Panc1 (cell line): ENCODE data around the gene ZFHX3.

Experiments used
- POLR2AphosphoS5 ChIP-seq: IDR thresholded peaks from 2 replicates; pipeline ENCODE4 v1.6.1; 2012; ENCODE audit warnings: mild to moderate bottlenecking, low read depth, low read length, moderate library complexity
- REST ChIP-seq, 2 experiments: IDR thresholded peaks; 2 replicates each; pipeline ENCODE4 v1.6.1; 2011 to 2012; ENCODE audit warnings: low read depth in 2 of 2, control low read depth in 1 of 2, low read length in 1 of 2, mild to moderate bottlenecking in 1 of 2, moderate library complexity in 1 of 2; ENCODE audit not compliant: insufficient read depth in 1 of 2
- SIN3A ChIP-seq: IDR thresholded peaks from 2 replicates; pipeline ENCODE4 v1.6.1; 2012; ENCODE audit warnings: low read depth, mild to moderate bottlenecking, low read length, moderate library complexity, borderline replicate concordance; ENCODE audit not compliant: insufficient read depth
- TCF7L2 ChIP-seq: IDR thresholded peaks from 2 replicates; pipeline ENCODE4 v1.6.1; 2011; ENCODE audit warnings: mild to moderate bottlenecking, low read depth, low read length, inconsistent platforms
- TF ChIP-seq, protein P1 (sequence below): fragments of 450-650 bp; IDR thresholded peaks from 2 replicates; pipeline ENCODE4 v1.5.1; 2017; ENCODE audit warnings: mild to moderate bottlenecking

- TF ChIP-seq, protein P1, sequence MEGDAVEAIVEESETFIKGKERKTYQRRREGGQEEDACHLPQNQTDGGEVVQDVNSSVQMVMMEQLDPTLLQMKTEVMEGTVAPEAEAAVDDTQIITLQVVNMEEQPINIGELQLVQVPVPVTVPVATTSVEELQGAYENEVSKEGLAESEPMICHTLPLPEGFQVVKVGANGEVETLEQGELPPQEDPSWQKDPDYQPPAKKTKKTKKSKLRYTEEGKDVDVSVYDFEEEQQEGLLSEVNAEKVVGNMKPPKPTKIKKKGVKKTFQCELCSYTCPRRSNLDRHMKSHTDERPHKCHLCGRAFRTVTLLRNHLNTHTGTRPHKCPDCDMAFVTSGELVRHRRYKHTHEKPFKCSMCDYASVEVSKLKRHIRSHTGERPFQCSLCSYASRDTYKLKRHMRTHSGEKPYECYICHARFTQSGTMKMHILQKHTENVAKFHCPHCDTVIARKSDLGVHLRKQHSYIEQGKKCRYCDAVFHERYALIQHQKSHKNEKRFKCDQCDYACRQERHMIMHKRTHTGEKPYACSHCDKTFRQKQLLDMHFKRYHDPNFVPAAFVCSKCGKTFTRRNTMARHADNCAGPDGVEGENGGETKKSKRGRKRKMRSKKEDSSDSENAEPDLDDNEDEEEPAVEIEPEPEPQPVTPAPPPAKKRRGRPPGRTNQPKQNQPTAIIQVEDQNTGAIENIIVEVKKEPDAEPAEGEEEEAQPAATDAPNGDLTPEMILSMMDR = no peak
- TF ChIP-seq POLR2AphosphoS5 = no peak
- no peak for TF ChIP-seq SIN3A
- no peak for TF ChIP-seq REST (IDR thresholded peaks at IDR 0.05; ENCODE audit: insufficient read depth in 1 of 2, low read depth in 2 of 2, low read length in 1 of 2)
- TF ChIP-seq TCF7L2 = no peak
These were observed 137.5 kb downstream of the ZFHX3 start for GRCh38 chr16:72910381-72910780.
